HG03097 (cell line): ENCODE results near the gene CXCL8.

Source experiments
- ATAC-seq: cut with Tn5 transposase; IDR thresholded peaks from one replicate; pipeline ENCODE4 v1.9.1; 2021; ENCODE audit not compliant: unreplicated experiment, low FRiP score

The CXCL8 gene

GRCh38 chr4:73715659-73716058 is 24.7 kb upstream of the CXCL8 start:
- no peak for ATAC-seq

- ATAC-seq: peak; percentile 90
Measured at GRCh38 chr4:73718375-73719373, 21.7 kb upstream of the CXCL8 start.

GRCh38 chr4:73721435-73721834 is 18.9 kb upstream of the CXCL8 start:
- ATAC-seq: no peak

- no peak for ATAC-seq
Measured at GRCh38 chr4:73721909-73722308, 18.5 kb upstream of the CXCL8 start.

GRCh38 chr4:73723023-73723422 is 17.3 kb upstream of the CXCL8 start:
- no peak for ATAC-seq

- ATAC-seq: no peak
Measured at GRCh38 chr4:73723928-73724327, 16.4 kb upstream of the CXCL8 start.

GRCh38 chr4:73725510-73725909 is 14.9 kb upstream of the CXCL8 start:
- no peak for ATAC-seq

- ATAC-seq: no peak
Measured at GRCh38 chr4:73725985-73726384, 14.4 kb upstream of the CXCL8 start.

- no peak for ATAC-seq
Measured at GRCh38 chr4:73727685-73728084, 12.7 kb upstream of the CXCL8 start.

GRCh38 chr4:73728091-73728741 is 12.2 kb upstream of the CXCL8 start:
- ATAC-seq: no peak

- ATAC-seq: peak; percentile 68
Measured at GRCh38 chr4:73729534-73730165, 10.7 kb upstream of the CXCL8 start.

- no peak for ATAC-seq
Measured at GRCh38 chr4:73730292-73730691, 10.1 kb upstream of the CXCL8 start.

GRCh38 chr4:73730867-73731266 is 9.5 kb upstream of the CXCL8 start:
- ATAC-seq: no peak

- no peak for ATAC-seq
Measured at GRCh38 chr4:73731968-73732610, 8.3 kb upstream of the CXCL8 start.

- ATAC-seq: no peak
Measured at GRCh38 chr4:73732759-73733431, 7.5 kb upstream of the CXCL8 start.

GRCh38 chr4:73734530-73735001 is 5.8 kb upstream of the CXCL8 start:
- ATAC-seq: no peak

GRCh38 chr4:73735231-73735630 is 5.1 kb upstream of the CXCL8 start:
- ATAC-seq: peak; percentile 73

GRCh38 chr4:73741031-73741749 is 821 bp downstream of the CXCL8 start:
- ATAC-seq: no peak

- no peak for ATAC-seq
Measured at GRCh38 chr4:73741750-73742489, 1.6 kb downstream of the CXCL8 start.
